Measurements from ENCODE around the gene DNAJC21.

DNAJC21 gene

DNA sequence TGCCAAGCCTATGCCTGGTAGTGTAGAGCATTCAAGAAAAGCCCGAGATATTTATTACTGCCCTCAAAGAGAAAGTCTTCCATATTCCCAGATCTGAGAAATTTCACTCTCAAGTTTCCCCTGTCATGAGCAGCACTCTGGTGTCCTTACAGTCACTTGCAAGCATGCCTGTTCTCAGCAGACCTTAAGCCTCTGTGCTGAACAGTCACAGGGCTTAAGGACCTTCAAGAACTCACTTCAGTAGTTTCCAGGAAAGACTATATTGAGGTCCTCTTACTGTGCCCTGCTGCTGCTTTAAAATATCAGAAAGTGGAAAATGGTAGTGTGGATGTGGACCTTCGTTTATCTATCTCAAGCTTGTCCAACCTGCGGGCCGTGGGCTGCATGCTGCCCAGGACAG lies 53.5 kb downstream of the DNAJC21 start:
- TF ChIP-seq, protein P1, sequence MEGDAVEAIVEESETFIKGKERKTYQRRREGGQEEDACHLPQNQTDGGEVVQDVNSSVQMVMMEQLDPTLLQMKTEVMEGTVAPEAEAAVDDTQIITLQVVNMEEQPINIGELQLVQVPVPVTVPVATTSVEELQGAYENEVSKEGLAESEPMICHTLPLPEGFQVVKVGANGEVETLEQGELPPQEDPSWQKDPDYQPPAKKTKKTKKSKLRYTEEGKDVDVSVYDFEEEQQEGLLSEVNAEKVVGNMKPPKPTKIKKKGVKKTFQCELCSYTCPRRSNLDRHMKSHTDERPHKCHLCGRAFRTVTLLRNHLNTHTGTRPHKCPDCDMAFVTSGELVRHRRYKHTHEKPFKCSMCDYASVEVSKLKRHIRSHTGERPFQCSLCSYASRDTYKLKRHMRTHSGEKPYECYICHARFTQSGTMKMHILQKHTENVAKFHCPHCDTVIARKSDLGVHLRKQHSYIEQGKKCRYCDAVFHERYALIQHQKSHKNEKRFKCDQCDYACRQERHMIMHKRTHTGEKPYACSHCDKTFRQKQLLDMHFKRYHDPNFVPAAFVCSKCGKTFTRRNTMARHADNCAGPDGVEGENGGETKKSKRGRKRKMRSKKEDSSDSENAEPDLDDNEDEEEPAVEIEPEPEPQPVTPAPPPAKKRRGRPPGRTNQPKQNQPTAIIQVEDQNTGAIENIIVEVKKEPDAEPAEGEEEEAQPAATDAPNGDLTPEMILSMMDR (IDR thresholded peaks at IDR 0.05; ENCODE audit: low read depth, low read length) = no peak
- in situ Hi-C loops (cut with HindIII; ENCODE audit: low sequenced_read_pairs) = no loop called here
- DNase-seq (ENCODE audit: low read depth, low spot score) = no peak
- no peak overlapping the region for H3K4me3 ChIP-seq (ENCODE audit: low read depth, low read length)

DNA sequence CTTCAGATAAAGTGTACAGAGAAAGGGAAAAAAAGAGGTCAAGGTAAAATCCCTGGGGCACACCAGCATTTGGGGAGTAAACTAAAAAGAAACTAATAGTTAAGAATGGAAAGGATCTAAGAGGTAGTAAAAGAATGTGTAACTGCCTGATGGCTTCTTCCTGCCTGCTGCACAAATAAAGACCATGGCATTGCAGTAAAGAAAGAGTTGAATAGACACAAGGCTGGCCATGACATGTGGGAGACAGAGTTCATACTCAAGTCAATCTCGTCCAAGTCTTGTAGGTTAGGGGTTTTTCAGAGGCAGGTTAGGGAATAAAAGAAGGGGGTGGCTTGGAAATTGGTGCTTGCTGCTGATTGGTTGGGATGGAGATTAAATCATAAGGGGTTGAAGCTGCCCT lies 57.6 kb downstream of the DNAJC21 start:
- in situ Hi-C loops (cut with HindIII; ENCODE audit: low sequenced_read_pairs) = no loop called here
- no peak for DNase-seq (ENCODE audit: low read depth, low spot score)

DNA sequence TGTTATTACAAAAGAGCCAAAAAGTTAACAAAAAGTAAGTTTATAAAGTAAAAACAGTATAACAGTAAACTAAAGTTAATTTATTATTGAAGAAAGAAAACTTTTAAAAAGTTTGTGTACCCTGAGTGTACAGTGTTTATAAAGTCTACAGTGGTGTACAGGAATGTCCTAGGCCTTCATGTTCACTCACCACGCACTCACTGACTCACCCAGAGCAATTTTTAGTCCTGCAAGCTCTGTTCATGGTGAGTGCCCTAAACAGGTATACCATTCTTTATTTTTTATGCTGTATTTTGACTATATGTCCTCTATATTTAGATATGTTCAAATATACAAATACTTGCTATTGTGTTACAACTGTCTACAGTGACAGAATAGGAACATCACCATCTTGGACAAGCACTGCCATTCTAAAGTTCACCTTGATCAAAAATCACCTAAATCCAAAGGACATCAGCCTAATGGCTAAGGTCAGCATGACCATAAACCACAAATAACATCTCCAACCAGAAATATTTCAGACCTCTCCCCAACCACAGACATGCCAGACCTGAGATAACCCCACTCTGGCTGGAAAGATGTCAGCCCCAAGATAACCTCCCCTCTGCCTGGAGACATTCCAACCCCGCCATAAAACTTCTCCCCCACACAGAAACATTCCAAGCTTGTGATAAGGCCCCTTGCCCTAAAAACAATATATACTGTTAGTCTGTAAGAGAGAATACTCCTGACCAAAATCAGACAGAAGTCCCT lies 62.3 kb downstream of the DNAJC21 start:
- no peak overlapping the region for H3K4me3 ChIP-seq (ENCODE audit: low read depth, low read length)
- DNase-seq (ENCODE audit: low read depth, low spot score) = peak; percentile 19
- TF ChIP-seq, protein P1 (IDR thresholded peaks at IDR 0.05; ENCODE audit: low read depth, low read length) = no peak
- in situ Hi-C loops (cut with HindIII; ENCODE audit: low sequenced_read_pairs) = no loop called here

More for the DNA sequence above, 57.6 kb downstream of the DNAJC21 start:
- H3K4me3 ChIP-seq (ENCODE audit: low read depth, low read length) = no peak overlapping the region
- TF ChIP-seq, protein P1 (IDR thresholded peaks at IDR 0.05; ENCODE audit: low read depth, low read length) = no peak

DNA sequence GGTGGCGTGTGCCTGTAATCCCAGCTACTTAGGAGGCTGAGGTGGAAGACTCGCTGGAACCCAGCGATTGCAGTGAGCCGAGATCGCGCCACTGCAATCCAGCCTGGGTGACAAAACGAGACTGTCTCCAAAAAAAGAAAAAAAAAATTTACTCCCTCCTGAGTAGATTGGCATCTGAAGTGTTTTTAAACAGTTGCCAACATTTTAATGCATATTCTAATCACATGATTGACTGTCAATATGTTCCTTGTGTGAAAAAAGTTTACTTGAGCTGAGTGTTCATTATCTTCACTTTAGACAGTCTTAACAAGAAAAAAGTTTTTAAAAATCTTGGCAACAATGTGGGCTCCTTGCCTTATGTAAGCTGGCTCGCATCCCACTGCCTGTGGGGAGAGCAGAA lies 64.6 kb downstream of the DNAJC21 start:
- H3K4me3 ChIP-seq (ENCODE audit: low read depth, low read length) = no peak overlapping the region
- no peak for DNase-seq (ENCODE audit: low read depth, low spot score)
- in situ Hi-C loops (cut with HindIII; ENCODE audit: low sequenced_read_pairs) = no loop called here
- TF ChIP-seq, protein P1 (IDR thresholded peaks at IDR 0.05; ENCODE audit: low read depth, low read length) = no peak

DNA sequence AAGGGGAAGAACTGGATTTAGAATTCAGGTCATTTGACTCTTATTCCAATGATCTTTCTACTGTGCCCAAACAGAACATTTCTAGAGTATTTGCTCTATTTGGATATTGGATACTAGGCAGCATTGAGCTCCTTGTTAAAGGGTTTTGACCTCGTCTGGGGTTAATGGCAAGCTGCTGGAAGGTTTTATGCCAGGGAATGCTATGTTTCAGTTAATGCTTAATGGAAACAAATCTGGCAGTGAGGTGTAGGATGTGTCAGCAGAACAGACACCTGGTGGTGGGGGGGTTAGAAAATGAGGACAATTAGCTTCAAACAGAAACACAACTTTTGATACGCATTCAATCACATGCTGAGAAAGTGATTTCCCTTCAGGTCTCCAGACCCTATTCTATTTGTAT lies 66.9 kb downstream of the DNAJC21 start:
- no peak overlapping the region for H3K4me3 ChIP-seq (ENCODE audit: low read depth, low read length)
- in situ Hi-C loops (cut with HindIII; ENCODE audit: low sequenced_read_pairs) = no loop called here
- DNase-seq (ENCODE audit: low read depth, low spot score) = no peak
- TF ChIP-seq, protein P1 (IDR thresholded peaks at IDR 0.05; ENCODE audit: low read depth, low read length) = no peak

DNA sequence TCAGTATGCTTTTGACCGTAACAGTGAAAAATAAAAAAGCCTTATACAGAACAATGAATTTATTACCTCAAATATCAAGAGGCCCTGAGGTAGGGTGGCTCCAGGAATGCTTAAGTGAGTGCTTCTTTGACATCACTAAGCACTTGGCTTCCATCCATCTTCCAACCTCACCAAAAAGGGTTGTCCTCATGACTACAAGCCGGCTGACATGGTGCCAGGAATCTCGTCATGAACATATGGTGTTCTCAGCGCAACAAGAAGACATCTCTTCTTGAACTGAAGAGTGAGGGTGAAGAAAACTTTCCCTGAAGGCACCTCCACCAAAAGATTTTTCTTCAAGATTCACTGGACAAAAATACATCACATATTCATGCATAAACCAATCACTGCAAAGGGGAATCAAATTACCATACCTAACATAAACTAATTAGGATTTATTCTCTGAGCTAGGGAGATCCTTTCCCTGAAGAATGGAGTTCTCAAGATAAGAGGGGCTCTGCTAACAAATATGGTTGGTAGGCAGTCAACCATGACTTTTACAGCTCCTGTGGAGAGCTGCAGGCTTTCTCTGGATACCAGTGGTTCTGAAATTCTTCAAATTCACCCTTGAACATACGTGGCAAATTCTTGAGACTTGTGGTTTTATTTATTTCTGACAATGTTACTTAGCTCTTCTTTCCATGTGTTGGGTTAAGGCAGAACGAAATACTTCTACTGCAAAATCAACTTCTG lies 68.9 kb downstream of the DNAJC21 start:
- in situ Hi-C loops (cut with HindIII; ENCODE audit: low sequenced_read_pairs) = no loop called here
- DNase-seq (ENCODE audit: low read depth, low spot score) = peak; percentile 45
- H3K4me3 ChIP-seq (ENCODE audit: low read depth, low read length) = no peak overlapping the region
- TF ChIP-seq, protein P1 (IDR thresholded peaks at IDR 0.05; ENCODE audit: low read depth, low read length) = no peak

Data from astrocyte of the spinal cord (primary cell).